ENCODE data around the gene NDRG2. TPM values are rescaled to one million over a fixed set of nuclear protein-coding genes. Genes with fewer than 3 reads are reported as not detected.

Gene NDRG2
- total RNA-seq, 4 donors from 2014 or later: 152 to 212 (median 183) TPM

- Histone ChIP-seq H3K36me3 (peaks cover 11 to 21% of the 10 kb centered on the region in 2 donors), H3K27ac (no peak overlapping the region)
Observed at GRCh38 chr14:21018781-21019180, 6.1 kb downstream of the NDRG2 start.

GRCh38 chr14:21018286-21018685 lies 6.6 kb downstream of the NDRG2 start:
- Histone ChIP-seq H3K4me1 (peaks cover 0 to 3% of the 10 kb centered on the region in 2 donors), H3K4me3 (replicated peaks in 1 of 3) (no peak overlapping the region), H3K27ac (no peak overlapping the region), H3K27me3 (no peaks in the 10 kb centered on the region), H3K36me3 (peaks cover 11 to 21% of the 10 kb centered on the region in 2 donors), H3K9me3 (no peaks in the 10 kb centered on the region)
- 91% methylated on average over 7 of the region's 7 CpGs for WGBS, 2 donors
- no peak for DNase-seq
- intact Hi-C loops (cut with DNase I): loop anchor here (5.0 kb wide), 1 partner anchor 74 kb away; no protein-coding TSS in a partner anchor
- TF ChIP-seq POLR2A (IDR thresholded peaks at IDR 0.05) (no peak), CTCF (IDR thresholded peaks at IDR 0.05) (no peak)

More at GRCh38 chr14:21018781-21019180, 6.1 kb downstream of the NDRG2 start:
- H3K9me3 ChIP-seq: no peaks in the 10 kb centered on the region
- 96 to 97% methylated on average over 3 of the region's 3 CpGs for WGBS, 2 donors
- H3K4me3 ChIP-seq (replicated peaks in 1 of 3): no peak overlapping the region
- DNase-seq: no peak
- peaks cover 2 to 8% of the 10 kb centered on the region in 2 donors for H3K4me1 ChIP-seq
- intact Hi-C loops (cut with DNase I): loop anchor here (5.0 kb wide), 1 partner anchor 74 kb away; no protein-coding TSS in a partner anchor
- TF ChIP-seq CTCF (IDR thresholded peaks at IDR 0.05): no peak
- no peaks in the 10 kb centered on the region for H3K27me3 ChIP-seq

GRCh38 chr14:21017528-21018245 lies 7.2 kb downstream of the NDRG2 start:
- no peaks in the 10 kb centered on the region for H3K9me3 ChIP-seq
- DNase-seq: no peak
- H3K27me3 ChIP-seq: no peaks in the 10 kb centered on the region
- no peaks in the 10 kb centered on the region for H3K4me1 ChIP-seq
- intact Hi-C loops (cut with DNase I): loop anchor here (2.0 to 5.0 kb wide), 2 partner anchors 23 to 75 kb away; no protein-coding TSS in a partner anchor
- no peak overlapping the region for H3K4me3 ChIP-seq (replicated peaks in 1 of 3)
- peaks cover 11 to 21% of the 10 kb centered on the region in 2 donors for H3K36me3 ChIP-seq
- H3K27ac ChIP-seq: no peak overlapping the region
- TF ChIP-seq CTCF (IDR thresholded peaks at IDR 0.05) (no peak), POLR2A (IDR thresholded peaks at IDR 0.05) (no peak)
- 83 to 86% methylated on average over 26 to 28 of the region's 28 CpGs for WGBS, 2 donors

GRCh38 chr14:21016413-21017190 lies 8.3 kb downstream of the NDRG2 start:
- Histone ChIP-seq H3K9me3 (no peaks in the 10 kb centered on the region), H3K27me3 (no peaks in the 10 kb centered on the region), H3K4me3 (replicated peaks in 1 of 3) (no peak overlapping the region), H3K36me3 (peaks cover 11 to 21% of the 10 kb centered on the region in 2 donors), H3K4me1 (no peaks in the 10 kb centered on the region), H3K27ac (no peak overlapping the region)
- TF ChIP-seq POLR2A (IDR thresholded peaks at IDR 0.05) (no peak), CTCF (IDR thresholded peaks at IDR 0.05) (no peak)
- no peak for DNase-seq
- intact Hi-C loops (cut with DNase I): loop anchor here (2.0 to 5.0 kb wide), 2 partner anchors 24 to 76 kb away; no protein-coding TSS in a partner anchor
- WGBS, 2 donors: 71 to 79% methylated on average over 9 of the region's 9 CpGs

Data from thyroid gland (tissue), 4 donors.